Stimulated activated naive CD4-positive, alpha-beta T cell treated with Interleukin-2 at 50 U/mL for 16 hours (primary cell): Measurements from ENCODE around the gene TBC1D24.
"Not testable (repeated sequence)": the region's sequence is repeated elsewhere in the genome, so short reads cannot be mapped to it uniquely, and the experiment has no call there.

Experiments
- DNase-seq: peaks from one replicate; lab custom pipeline; 2025; lab: John Stamatoyannopoulos, UW

TBC1D24 gene

DNA sequence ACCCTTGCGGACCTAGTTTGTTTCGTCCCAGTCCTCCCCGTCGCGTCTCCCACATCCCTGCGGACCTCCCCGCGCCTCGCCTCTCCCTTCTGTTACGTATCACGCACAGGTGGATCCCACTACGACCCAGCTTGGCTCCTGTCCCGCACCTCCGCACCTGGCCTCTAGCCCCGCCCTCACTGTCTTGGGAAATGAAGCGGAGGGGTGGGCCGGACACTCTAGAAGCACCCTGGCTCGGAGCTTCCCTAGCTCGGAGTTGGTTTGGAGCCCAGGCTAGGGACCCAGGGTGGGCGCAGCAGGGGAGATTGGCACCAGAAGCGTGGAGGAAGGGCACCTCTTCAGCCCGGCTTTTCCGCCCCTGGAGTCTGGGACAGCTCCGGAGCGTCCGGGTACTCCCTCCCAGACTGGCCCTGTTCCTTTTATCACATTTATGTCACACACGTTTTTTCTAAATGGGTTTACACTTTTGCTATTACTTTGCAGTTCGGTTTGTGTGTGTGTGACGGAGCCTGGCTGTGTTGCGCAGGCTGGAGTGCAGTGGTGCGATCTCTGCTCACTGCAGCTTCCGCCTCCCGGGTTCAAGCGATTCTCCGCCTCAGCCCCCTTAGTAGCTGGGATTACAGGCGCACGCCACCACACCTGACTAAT is 57.7 kb downstream of the TBC1D24 start:
- DNase-seq: peak; percentile 52

DNA sequence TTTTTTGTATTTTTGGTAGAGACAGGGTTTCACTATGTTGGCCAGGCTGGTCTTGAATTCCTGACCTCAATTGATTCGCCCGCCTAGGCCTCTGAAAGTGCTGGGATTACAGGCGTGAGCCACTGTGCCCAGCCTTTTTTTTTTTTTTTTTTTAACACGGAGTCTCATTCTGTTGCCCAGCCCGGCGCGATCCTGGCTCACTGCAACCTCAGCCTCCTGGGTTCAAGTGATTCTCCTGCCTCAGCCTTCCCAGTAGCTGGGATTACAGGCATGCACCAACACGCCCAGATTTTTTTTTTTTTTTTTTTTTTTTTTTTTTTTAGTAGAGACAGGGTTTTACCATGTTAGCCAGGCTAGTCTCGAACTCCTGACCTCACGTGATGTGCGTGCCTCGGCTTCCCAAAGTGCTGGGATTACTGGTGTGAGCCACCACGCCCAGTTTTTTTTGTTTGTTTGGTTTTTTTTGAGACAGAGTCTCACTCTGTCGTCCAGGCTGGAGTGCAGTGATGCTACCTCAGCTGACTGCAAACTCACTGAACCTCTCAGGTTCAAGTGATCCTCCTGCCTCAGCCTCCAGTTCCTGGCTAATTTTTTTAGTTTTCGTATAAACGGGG is 58.3 kb downstream of the TBC1D24 start:
- DNase-seq: not testable (repeated sequence)

GRCh38 chr16:2533912-2534311 is 59.0 kb downstream of the TBC1D24 start:
- DNase-seq: no peak

DNA sequence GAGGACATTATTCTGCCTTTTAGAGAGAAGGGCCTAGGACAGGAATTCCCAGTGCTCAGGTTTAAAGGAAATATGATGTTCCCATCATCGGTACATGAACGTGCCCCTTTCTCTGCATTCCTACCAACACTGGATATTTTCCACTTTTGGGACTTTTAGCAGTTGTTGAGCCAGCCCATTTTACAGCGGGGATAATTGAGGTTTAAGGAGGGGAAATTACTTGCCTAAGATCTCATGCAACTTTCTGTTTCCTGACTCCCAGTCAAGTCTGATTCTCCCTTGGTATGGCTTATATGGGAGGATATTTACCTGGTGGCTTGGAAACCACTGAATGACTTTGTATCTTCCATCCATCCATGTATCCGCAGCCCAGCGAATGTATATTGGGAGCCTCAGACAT is 59.4 kb downstream of the TBC1D24 start:
- DNase-seq: not testable (repeated sequence)

GRCh38 chr16:2535625-2536013 is 60.7 kb downstream of the TBC1D24 start:
- no peak for DNase-seq

GRCh38 chr16:2537451-2538379 is 62.8 kb downstream of the TBC1D24 start, which contains the start of gene PDPK1:
Gene PDPK1, plus strand, starts transcription at chr16:2538021. Its CDS starts 92 bp downstream, at chr16:2538113.
- peak; percentile 94 for DNase-seq

DNA sequence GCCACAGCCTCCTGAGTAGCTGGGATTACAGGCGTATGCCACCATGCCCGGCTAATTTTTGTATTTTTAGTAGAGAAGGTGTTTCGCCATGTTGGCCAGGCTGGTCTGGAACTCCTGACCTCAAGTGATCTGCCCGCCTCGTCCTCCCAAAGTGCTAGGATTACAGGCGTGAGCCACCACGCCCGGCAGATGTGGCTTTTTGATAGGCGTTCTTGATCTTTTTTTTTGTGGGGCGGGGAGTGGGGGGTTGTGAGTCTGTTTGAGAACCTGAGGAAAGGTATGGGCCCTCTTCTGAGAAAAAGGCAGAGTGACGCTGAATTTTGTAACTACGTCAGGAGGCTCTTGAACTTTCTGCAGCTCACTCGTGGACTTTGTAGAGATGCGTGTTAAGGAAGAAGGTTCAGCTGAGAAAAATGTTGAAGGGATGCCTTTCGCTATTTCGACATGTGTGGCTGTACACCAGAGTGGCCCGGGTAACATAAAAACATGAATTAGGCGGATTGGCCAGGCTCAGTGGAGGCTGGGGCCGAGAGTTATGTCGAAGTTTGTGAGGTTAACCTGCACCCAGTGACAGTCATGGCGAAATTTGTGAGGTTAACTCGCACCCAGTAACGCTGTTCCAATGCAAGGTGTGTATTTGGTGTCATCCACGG is 64.4 kb downstream of the TBC1D24 start:
- not testable (repeated sequence) for DNase-seq

GRCh38 chr16:2539845-2540458 is 65.0 kb downstream of the TBC1D24 start:
- DNase-seq: peak; percentile 33

DNA sequence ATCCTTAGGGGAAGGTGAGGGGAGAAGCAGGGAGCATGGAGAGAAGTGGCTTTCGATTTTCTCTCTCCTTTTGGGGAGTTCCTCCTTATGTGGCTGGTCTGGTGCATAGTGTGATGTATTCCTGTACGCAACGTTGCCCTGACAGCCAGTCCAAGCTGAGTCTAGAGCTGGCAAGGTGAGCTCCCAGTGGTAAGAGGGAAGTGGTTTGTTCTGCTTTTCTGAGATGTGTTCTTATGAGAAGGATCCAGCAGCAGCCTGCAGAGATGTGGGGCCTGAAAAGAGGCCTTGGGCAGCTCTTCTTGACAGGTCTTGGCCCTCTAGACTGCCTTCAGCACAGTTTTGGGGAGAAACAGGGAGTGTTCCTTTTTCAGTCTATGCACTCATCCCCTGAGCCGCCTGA is 66.0 kb downstream of the TBC1D24 start:
- DNase-seq: not testable (repeated sequence)

DNA sequence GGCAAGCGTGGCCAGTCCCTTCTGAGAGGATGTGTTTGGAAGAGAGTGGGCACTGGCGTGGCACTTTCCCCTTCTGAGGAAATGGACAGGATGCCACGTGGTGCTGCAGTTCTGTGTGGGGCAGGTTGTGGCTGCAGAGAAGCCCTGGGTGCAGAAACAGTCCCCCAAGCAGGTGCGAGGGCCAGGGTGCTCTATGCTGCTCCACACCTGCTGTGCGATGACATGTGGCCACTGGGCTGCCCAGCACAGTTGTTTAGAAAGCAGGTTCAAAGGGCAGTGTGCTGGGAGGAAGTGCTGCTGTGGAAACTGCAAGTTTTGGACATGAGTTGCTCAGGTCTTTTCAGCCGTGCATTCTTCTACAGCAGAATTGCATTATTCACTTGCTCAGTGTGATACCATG is 66.5 kb downstream of the TBC1D24 start:
- not testable (repeated sequence) for DNase-seq

DNA sequence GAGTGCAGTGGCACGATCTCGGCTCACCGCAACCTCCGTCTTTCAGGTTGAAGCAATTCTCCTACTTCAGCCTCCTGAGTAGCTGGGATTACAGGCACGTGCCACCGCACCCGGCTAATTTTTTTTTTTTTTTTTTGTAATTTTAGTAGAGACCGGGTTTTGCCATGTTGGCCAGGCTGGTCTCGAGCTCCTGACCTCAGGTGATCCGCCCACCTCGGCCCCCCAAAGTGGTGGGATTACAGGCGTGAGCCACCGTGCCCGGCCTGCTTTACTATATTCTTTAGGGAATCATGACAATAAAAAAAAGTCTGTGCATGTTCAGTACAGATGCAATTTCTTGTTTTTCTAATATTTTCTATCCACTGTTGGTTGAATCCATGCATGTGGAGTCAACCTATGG is 68.8 kb downstream of the TBC1D24 start:
- not testable (repeated sequence) for DNase-seq

- DNase-seq: not testable (repeated sequence)
Measured at GRCh38 chr16:2550283-2550878, 75.5 kb downstream of the TBC1D24 start.

- not testable (repeated sequence) for DNase-seq
Measured at GRCh38 chr16:2551420-2551889, 76.5 kb downstream of the TBC1D24 start.

GRCh38 chr16:2554709-2555425 is 79.9 kb downstream of the TBC1D24 start:
- DNase-seq: not testable (repeated sequence)
